DND-41 (cell line): Measurements from ENCODE around the gene CHMP4A.

Experiments
- ATAC-seq: fragments of 200-7000 bp; cut with Tn5 transposase; 3 replicates; pipeline ENCODE4 v1.9.1; 2021; ENCODE audit warnings: low read depth; ENCODE audit not compliant: insufficient read depth
- DNase-seq: peaks from one replicate; pipeline ENCODE4 v3.0.0-alpha.2; 2020
- H2AFZ ChIP-seq: 2 replicates; pipeline ENCODE4 v1.6.0; 2012; ENCODE audit warnings: low read depth, low read length
- H3K27ac ChIP-seq: 2 replicates; pipeline ENCODE4 v1.5.1; 2012; ENCODE audit warnings: low read length, inconsistent platforms
- H3K27me3 ChIP-seq: fragments of 200-600 bp; sonication (generic); 2 replicates; pipeline ENCODE4 v1.6.0; 2012; ENCODE audit warnings: low read length, mild to moderate bottlenecking, inconsistent platforms; ENCODE audit not compliant: insufficient read depth, poor library complexity
- H3K36me3 ChIP-seq: 2 replicates; pipeline ENCODE4 v1.5.1; 2012; ENCODE audit warnings: low read length, inconsistent platforms; ENCODE audit not compliant: insufficient read depth
- H3K4me1 ChIP-seq: 2 replicates; pipeline ENCODE4 v1.5.1; 2012; ENCODE audit warnings: mild to moderate bottlenecking, low read length; ENCODE audit not compliant: insufficient read depth
- H3K4me2 ChIP-seq: 2 replicates; pipeline ENCODE4 v1.6.0; 2012; ENCODE audit warnings: mild to moderate bottlenecking, moderate library complexity, low read length, inconsistent platforms; ENCODE audit not compliant: insufficient read depth
- H3K4me3 ChIP-seq, 2 experiments: fragments of 200-600 bp in 1 of 2; shearing (Covaris generic) in 1 of 2; 2 replicates each; pipeline ENCODE4 v1.5.1; 2012 to 2016; ENCODE audit warnings: inconsistent platforms in 2 of 2, low read length in 2 of 2, mild to moderate bottlenecking in 2 of 2, low read depth in 1 of 2, moderate library complexity in 1 of 2
- H3K79me2 ChIP-seq: 2 replicates; pipeline ENCODE4 v1.6.0; 2012; ENCODE audit warnings: low read length, inconsistent platforms; ENCODE audit not compliant: insufficient read depth
- H3K9ac ChIP-seq: 2 replicates; pipeline ENCODE4 v1.6.0; 2012; ENCODE audit warnings: low read depth, mild to moderate bottlenecking, inconsistent platforms, low read length, moderate library complexity
- H3K9me3 ChIP-seq: 2 replicates; pipeline ENCODE4 v1.5.1; 2012; ENCODE audit warnings: low read length, moderate library complexity, mild to moderate bottlenecking, inconsistent platforms; ENCODE audit not compliant: insufficient read depth, severe bottlenecking
- H4K20me1 ChIP-seq: 2 replicates; pipeline ENCODE4 v1.6.0; 2012; ENCODE audit warnings: low read length; ENCODE audit not compliant: insufficient read depth
- CTCF ChIP-seq: IDR thresholded peaks from 2 replicates; pipeline ENCODE4 v1.5.1; 2012; ENCODE audit warnings: borderline replicate concordance, low read length, moderate library complexity, mild to moderate bottlenecking; ENCODE audit not compliant: poor library complexity, severe bottlenecking; ENCODE audit errors: extremely low read depth
- EZH2 ChIP-seq: IDR thresholded peaks from 3 replicates; pipeline ENCODE4 v1.6.1; 2012; ENCODE audit warnings: borderline replicate concordance, low read depth, mild to moderate bottlenecking, moderate library complexity, low read length, inconsistent platforms; ENCODE audit not compliant: severe bottlenecking

Gene CHMP4A

GRCh38 chr14:24237463-24237955 lies 24.2 kb upstream of the CHMP4A start:
- Histone ChIP-seq H3K9me3 (no peaks in the 10 kb centered on the region), H3K9ac (no peak overlapping the region), H4K20me1 (peaks cover 15% of the 10 kb centered on the region), H2AFZ (no peak overlapping the region), H3K36me3 (peaks cover 75% of the 10 kb centered on the region), H3K4me2 (no peak overlapping the region), H3K27ac (no peak overlapping the region), H3K79me2 (peaks cover 60% of the 10 kb centered on the region), H3K27me3 (no peaks in the 10 kb centered on the region), H3K4me1 (peaks cover 60% of the 10 kb centered on the region), H3K4me3 (no peak overlapping the region)
- ATAC-seq (no peak), DNase-seq (no peak)
- TF ChIP-seq EZH2 (no peak), CTCF (no peak)

- Histone ChIP-seq H3K27ac (no peak overlapping the region), H2AFZ (no peak overlapping the region), H3K9me3 (no peaks in the 10 kb centered on the region), H3K4me3 (no peak overlapping the region), H3K4me2 (no peak overlapping the region), H3K4me1 (peaks cover 59% of the 10 kb centered on the region), H3K9ac (no peak overlapping the region), H3K27me3 (no peaks in the 10 kb centered on the region), H3K79me2 (peaks cover 61% of the 10 kb centered on the region), H3K36me3 (peaks cover 75% of the 10 kb centered on the region), H4K20me1 (peaks cover 14% of the 10 kb centered on the region)
- TF ChIP-seq CTCF (no peak), EZH2 (no peak)
- DNase-seq (no peak), ATAC-seq (no peak)
Measured at GRCh38 chr14:24236689-24237462, 23.6 kb upstream of the CHMP4A start.

- ATAC-seq: no peak
- Histone ChIP-seq H4K20me1 (peaks cover 13% of the 10 kb centered on the region), H3K4me2 (no peak overlapping the region), H3K9ac (no peak overlapping the region), H3K79me2 (peaks cover 62% of the 10 kb centered on the region), H2AFZ (no peak overlapping the region), H3K4me1 (peaks cover 57% of the 10 kb centered on the region), H3K27me3 (no peaks in the 10 kb centered on the region), H3K27ac (no peak overlapping the region), H3K9me3 (no peaks in the 10 kb centered on the region), H3K4me3 (no peak overlapping the region), H3K36me3 (peaks cover 74% of the 10 kb centered on the region)
- no peak for TF ChIP-seq EZH2
- no peak for TF ChIP-seq CTCF
- DNase-seq: no peak
Measured at GRCh38 chr14:24235804-24236688, 22.8 kb upstream of the CHMP4A start.
